T-helper 2 cell treated with Interferon-gamma antibody and Interleukin-4, amounts not matched to agents 5 μg/mL and 100 μg/mL, for 36 hours (primary cell): ENCODE data around the gene NCOA3.

Experiments
- DNase-seq: peaks from one replicate; pipeline ENCODE4 v3.0.0; 2021; ENCODE audit warnings: low spot score
- H3K27ac Mint-ChIP-seq: one replicate; pipeline ENCODE4 v1.8.0; 2021; ENCODE audit warnings: mild to moderate bottlenecking, mixed read lengths
- H3K27me3 Mint-ChIP-seq: one replicate; pipeline ENCODE4 v1.8.0; 2021; ENCODE audit warnings: low read depth, mixed read lengths
- H3K36me3 Mint-ChIP-seq: one replicate; pipeline ENCODE4 v1.8.0; 2021; ENCODE audit warnings: low read depth, mixed read lengths
- H3K4me1 Mint-ChIP-seq: one replicate; pipeline ENCODE4 v1.8.0; 2021; ENCODE audit warnings: low read depth, mixed read lengths
- H3K4me3 Mint-ChIP-seq: one replicate; pipeline ENCODE4 v1.8.0; 2022; ENCODE audit warnings: mild to moderate bottlenecking, moderate library complexity, mixed read lengths
- H3K9me3 Mint-ChIP-seq: one replicate; pipeline ENCODE4 v1.8.0; 2021; ENCODE audit warnings: mixed read lengths

The NCOA3 gene

GRCh38 chr20:47694021-47694818 lies 192.5 kb downstream of the NCOA3 start:
- Mint-ChIP-seq H3K9me3 (no peaks in the 10 kb centered on the region), H3K4me3 (no peak overlapping the region), H3K27ac (no peak overlapping the region), H3K27me3 (peaks cover 8% of the 10 kb centered on the region), H3K4me1 (peaks cover 10% of the 10 kb centered on the region), H3K36me3 (no peaks in the 10 kb centered on the region)
- no peak for DNase-seq

GRCh38 chr20:47696856-47697255 lies 195.2 kb downstream of the NCOA3 start:
- H3K36me3 Mint-ChIP-seq, result no peaks in the 10 kb centered on the region
- H3K27ac Mint-ChIP-seq, result no peak overlapping the region
- no peaks in the 10 kb centered on the region for H3K9me3 Mint-ChIP-seq
- no peak for DNase-seq
- H3K4me1 Mint-ChIP-seq, result peaks cover 10% of the 10 kb centered on the region
- H3K4me3 Mint-ChIP-seq, result no peak overlapping the region
- no peaks in the 10 kb centered on the region for H3K27me3 Mint-ChIP-seq

- Mint-ChIP-seq H3K4me3 (no peak overlapping the region), H3K36me3 (no peaks in the 10 kb centered on the region), H3K4me1 (peaks cover 10% of the 10 kb centered on the region), H3K27me3 (no peaks in the 10 kb centered on the region), H3K27ac (no peak overlapping the region), H3K9me3 (no peaks in the 10 kb centered on the region)
- no peak for DNase-seq
Observed at GRCh38 chr20:47698142-47698541, 196.5 kb downstream of the NCOA3 start.

GRCh38 chr20:47699818-47700217 lies 198.1 kb downstream of the NCOA3 start:
- Mint-ChIP-seq H3K27me3 (peaks cover 2% of the 10 kb centered on the region), H3K27ac (no peak overlapping the region), H3K4me1 (peaks cover 8% of the 10 kb centered on the region), H3K4me3 (no peak overlapping the region), H3K9me3 (no peaks in the 10 kb centered on the region), H3K36me3 (no peaks in the 10 kb centered on the region)
- DNase-seq, result no peak

GRCh38 chr20:47700327-47700726 lies 198.6 kb downstream of the NCOA3 start:
- Mint-ChIP-seq H3K36me3 (no peaks in the 10 kb centered on the region), H3K4me1 (peaks cover 3% of the 10 kb centered on the region), H3K9me3 (no peaks in the 10 kb centered on the region), H3K27ac (no peak overlapping the region), H3K4me3 (no peak overlapping the region), H3K27me3 (peaks cover 2% of the 10 kb centered on the region)
- no peak for DNase-seq

- H3K4me1 Mint-ChIP-seq, result no peaks in the 10 kb centered on the region
- no peak overlapping the region for H3K4me3 Mint-ChIP-seq
- H3K9me3 Mint-ChIP-seq, result no peaks in the 10 kb centered on the region
- H3K27me3 Mint-ChIP-seq, result peaks cover 2% of the 10 kb centered on the region
- no peak overlapping the region for H3K27ac Mint-ChIP-seq
- no peaks in the 10 kb centered on the region for H3K36me3 Mint-ChIP-seq
- DNase-seq, result no peak
Observed at GRCh38 chr20:47701612-47702011, 199.9 kb downstream of the NCOA3 start.

- Mint-ChIP-seq H3K36me3 (no peaks in the 10 kb centered on the region), H3K27me3 (peaks cover 7% of the 10 kb centered on the region), H3K4me3 (no peak overlapping the region), H3K27ac (no peak overlapping the region), H3K4me1 (no peaks in the 10 kb centered on the region), H3K9me3 (no peaks in the 10 kb centered on the region)
- DNase-seq, result no peak
Observed at GRCh38 chr20:47703748-47704147, 202.1 kb downstream of the NCOA3 start.

GRCh38 chr20:47704746-47705496 lies 203.2 kb downstream of the NCOA3 start:
- Mint-ChIP-seq H3K27me3 (peaks cover 10% of the 10 kb centered on the region), H3K27ac (no peak overlapping the region), H3K4me1 (no peaks in the 10 kb centered on the region), H3K9me3 (no peaks in the 10 kb centered on the region), H3K4me3 (no peak overlapping the region), H3K36me3 (no peaks in the 10 kb centered on the region)
- DNase-seq, result no peak

- no peaks in the 10 kb centered on the region for H3K36me3 Mint-ChIP-seq
- no peaks in the 10 kb centered on the region for H3K4me1 Mint-ChIP-seq
- no peak for DNase-seq
- peaks cover 10% of the 10 kb centered on the region for H3K27me3 Mint-ChIP-seq
- no peak overlapping the region for H3K4me3 Mint-ChIP-seq
- H3K9me3 Mint-ChIP-seq, result no peaks in the 10 kb centered on the region
- H3K27ac Mint-ChIP-seq, result no peak overlapping the region
Observed at GRCh38 chr20:47705497-47705856, 203.8 kb downstream of the NCOA3 start.

- no peaks in the 10 kb centered on the region for H3K4me1 Mint-ChIP-seq
- H3K4me3 Mint-ChIP-seq, result no peak overlapping the region
- no peak for DNase-seq
- H3K27ac Mint-ChIP-seq, result no peak overlapping the region
- H3K9me3 Mint-ChIP-seq, result no peaks in the 10 kb centered on the region
- peaks cover 10% of the 10 kb centered on the region for H3K27me3 Mint-ChIP-seq
- no peaks in the 10 kb centered on the region for H3K36me3 Mint-ChIP-seq
Observed at GRCh38 chr20:47706345-47706744, 204.7 kb downstream of the NCOA3 start.
